Heart left ventricle (tissue), 16 donors: ENCODE results near the gene TTN. TPM values are rescaled to one million over a fixed set of nuclear protein-coding genes. Genes with fewer than 3 reads are reported as not detected.

Experiments
- ATAC-seq, 4 donors: fragments of 200-7000 bp; cut with Tn5 transposase; one replicate each; pipeline ENCODE4 v1.9.1; 2020 to 2022; ENCODE audit warnings: moderate library complexity in 4 of 4, mild to moderate bottlenecking in 3 of 4, moderate number of reproducible peaks in 1 of 4
- DNase-seq, 5 donors: peaks; one replicate each; pipeline ENCODE4 v3.0.0-alpha.2; 2020
- H3K27ac ChIP-seq, 12 donors: fragments of 200-600 bp; sonication (generic) in 4 of 12; one replicate each; pipeline versions ENCODE4 v1.5.0 to v1.8.0; 2016 to 2022; ENCODE audit warnings: mild to moderate bottlenecking in 2 of 12
- H3K27me3 ChIP-seq, 9 donors: fragments of 200-600 bp; sonication (generic) in 2 of 9; one replicate each; pipeline versions ENCODE4 v1.5.1 to v1.8.0; 2016 to 2022; ENCODE audit warnings: mild to moderate bottlenecking in 3 of 9
- H3K36me3 ChIP-seq, 9 donors: fragments of 200-600 bp; sonication (generic) in 2 of 9; one replicate each; pipeline versions ENCODE4 v1.5.0 to v1.8.0; 2018 to 2022; ENCODE audit warnings: mild to moderate bottlenecking in 2 of 9
- H3K4me1 ChIP-seq, 12 donors: fragments of 200-600 bp; sonication (generic) in 4 of 12; one replicate each; pipeline versions ENCODE4 v1.5.0 to v1.8.0; 2016 to 2022; ENCODE audit warnings: mild to moderate bottlenecking in 3 of 12
- H3K4me3 ChIP-seq, 12 donors: fragments of 200-600 bp; sonication (generic) in 4 of 12; one replicate each; pipeline versions ENCODE4 v1.5.0 to v1.8.0; 2017 to 2022; ENCODE audit warnings: mild to moderate bottlenecking in 9 of 12, moderate library complexity in 4 of 12
- H3K9me3 ChIP-seq, 12 donors: fragments of 200-600 bp; sonication (generic) in 4 of 12; one replicate each; pipeline versions ENCODE4 v1.5.0 to v1.8.0; 2016 to 2022; ENCODE audit warnings: mild to moderate bottlenecking in 1 of 12
- CTCF ChIP-seq, 12 donors: fragments of 200-600 bp; sonication (generic) in 4 of 12; IDR thresholded peaks; one replicate each; pipeline versions ENCODE4 v1.5.0 to v1.8.0; 2018 to 2022; ENCODE audit warnings: antibody characterized with exemption in 12 of 12, mild to moderate bottlenecking in 5 of 12
- POLR2A ChIP-seq, 2 donors: fragments of 450-650 bp; IDR thresholded peaks; one replicate each; pipeline ENCODE4 v1.6.1; 2017; ENCODE audit warnings: antibody characterized with exemption in 2 of 2, mild to moderate bottlenecking in 2 of 2, moderate library complexity in 2 of 2
- WGBS, 4 donors: extraction: QIAGEN DNeasy Blood & Tissue Kit in 2 of 4; methylation state at CpG; one replicate each; pipeline versions ENCODE4 v1.1.5 to v1.1.7; 2013 to 2018; 5-methylcytosine and 5-hydroxymethylcytosine counted together
- intact Hi-C, 10 donors: fragments of 100-400 bp; cut with DNase I; formaldehyde crosslinking; loops; one replicate each; pipeline versions ENCODE4 v1.11.1 to v1.14.2; 2022
- polyA plus RNA-seq, 2 donors: library from polyadenylated mRNA; stranded (reverse); fragments of 200-250 nt; gene quantifications; one replicate each; pipeline ENCODE4 v1.2.3, GENCODE V29; 2013
- total RNA-seq, 9 donors: library from RNA; depleted of rRNA in 2 of 9; stranded (reverse); fragments of >200 nt in 2 of 9; fragmentation: NEBNext Ultra II Directional in 3 of 9; extraction: Animal tissue kit (Norgen Biotek cat#: 25700) in 3 of 9; gene quantifications; one replicate each; pipeline versions ENCODE4 v1.1.0 to v1.2.4, GENCODE V29; 2016 to 2023
- donor health status: ischemic (EF 13 %, LVEDD 7.1; RV severe dilation, severe dysfunction).
- donor health status: healthy with polysubstance abuse.
- donor health status: DM: no; HTN: yes; CAD: no.
- donor health status: DM: no; HTN: no; CAD: no.
- donor health status: ischemic (EF 25% LVEDD 6.9; RV normal size, moderate dysfunction).
- donor health status: ischemic (EF 25% LVEDD 5.7; RV mildly dilated, moderate dysfunction).
- donor health status: healthy.
- donor health status: DM: yes; HTN: yes; CAD: no.
- donor health status: ischemic (EF 35%, LVEDD 5.7; RV mildly dilated, moderate dysfunction).
- donor health status: nonischemic (EF 11% LVEDD 7.7; RV severe dilation, severe dysfunction).
- donor health status: DM: yes; HTN: yes; CAD: no.
- donor health status: PGD.
- donor health status: ischemic (EF 29% LVEDD 5.4; RV normal size, mild dysfunction).
- donor health status: nonischemic (EF 23%, LVEDD 6.1; RV moderate dilation, normal function).

The TTN gene
- total and polyA plus RNA-seq, 11 donors = 136 to 4,653 (median 3,379) TPM

- no peaks in the 10 kb centered on the region for H3K9me3 ChIP-seq
- H3K27me3 ChIP-seq = no peaks in the 10 kb centered on the region
- H3K36me3 ChIP-seq = peaks cover 0 to 23% (median 5%) of the 10 kb centered on the region in 9 donors
- ATAC-seq (peak in 1 of 4 donors; percentile 13), DNase-seq (no peak)
- TF ChIP-seq CTCF (IDR thresholded peaks at IDR 0.05) (no peak), POLR2A (IDR thresholded peaks at IDR 0.05) (no peak)
- intact Hi-C loops = no loop called here
- peak overlapping the region in 3 of 12 donors; percentile 0 to 20 (median 7) for H3K27ac ChIP-seq
- 31 to 46% (median 43%) methylated on average over 4 of the region's 4 CpGs for WGBS, 4 donors
- H3K4me1 ChIP-seq = peaks cover 0 to 11% (median 0%) of the 10 kb centered on the region in 12 donors
- H3K4me3 ChIP-seq = no peak overlapping the region
Measured at GRCh38 chr2:178836807-178837206, 29.6 kb upstream of the TTN start.

- TF ChIP-seq CTCF (IDR thresholded peaks at IDR 0.05) (no peak), POLR2A (IDR thresholded peaks at IDR 0.05) (no peak)
- DNase-seq (peak in 2 of 5 donors; percentile 21 to 59), ATAC-seq (peak; percentile 59 to 79 (median 69))
- Histone ChIP-seq H3K4me3 (no peak overlapping the region), H3K27me3 (no peaks in the 10 kb centered on the region), H3K36me3 (peaks cover 0 to 15% (median 5%) of the 10 kb centered on the region in 9 donors), H3K9me3 (no peaks in the 10 kb centered on the region), H3K27ac (peak overlapping the region in 8 of 12 donors; percentile 12 to 47 (median 33)), H3K4me1 (peaks cover 0 to 27% (median 15%) of the 10 kb centered on the region in 12 donors)
- 51 to 71% (median 57%) methylated on average over 9 of the region's 9 CpGs for WGBS, 4 donors
- intact Hi-C loops = no loop called here
Measured at GRCh38 chr2:178834086-178834485, 26.9 kb upstream of the TTN start.

- WGBS, 4 donors = 63 to 72% (median 71%) methylated on average over 5 of the region's 5 CpGs
- Histone ChIP-seq H3K36me3 (peaks cover 0 to 15% (median 5%) of the 10 kb centered on the region in 9 donors), H3K27me3 (no peaks in the 10 kb centered on the region), H3K4me1 (peaks cover 0 to 34% (median 19%) of the 10 kb centered on the region in 12 donors), H3K9me3 (no peaks in the 10 kb centered on the region), H3K4me3 (no peak overlapping the region), H3K27ac (peak overlapping the region in 4 of 12 donors; percentile 8 to 25 (median 20))
- DNase-seq = no peak
- TF ChIP-seq POLR2A (IDR thresholded peaks at IDR 0.05) (no peak), CTCF (IDR thresholded peaks at IDR 0.05) (no peak)
- ATAC-seq = no peak
- intact Hi-C loops = no loop called here
Measured at GRCh38 chr2:178833382-178833781, 26.2 kb upstream of the TTN start.

- Histone ChIP-seq H3K4me1 (peaks cover 0 to 41% (median 23%) of the 10 kb centered on the region in 12 donors), H3K36me3 (peaks cover 0 to 19% (median 0%) of the 10 kb centered on the region in 9 donors), H3K27me3 (no peaks in the 10 kb centered on the region), H3K4me3 (no peak overlapping the region), H3K9me3 (peaks cover 0 to 11% (median 0%) of the 10 kb centered on the region in 12 donors), H3K27ac (peak overlapping the region in 5 of 12 donors; percentile 1 to 58 (median 28))
- intact Hi-C loops = no loop called here
- ATAC-seq (peak in 1 of 4 donors; percentile 31), DNase-seq (no peak)
- 41 to 59% (median 53%) methylated on average over 2 of the region's 2 CpGs for WGBS, 4 donors
- no peak for TF ChIP-seq CTCF (IDR thresholded peaks at IDR 0.05)
Measured at GRCh38 chr2:178830451-178830850, 23.2 kb upstream of the TTN start.
